PFSK-1 (cell line): Measurements from ENCODE around the gene PCDHB6. TPM values are rescaled to one million over a fixed set of nuclear protein-coding genes. Genes with fewer than 3 reads are reported as not detected.

Experiments
- FOXP2 ChIP-seq: optimal IDR thresholded peaks from 2 replicates; pipeline ENCODE3; 2011; ENCODE audit warnings: borderline replicate concordance, control low read depth, inconsistent platforms; ENCODE audit not compliant: insufficient read depth; ENCODE audit errors: extremely low read length, extremely low read depth
- POLR2AphosphoS5 ChIP-seq: IDR thresholded peaks from 2 replicates; pipeline ENCODE4 v1.6.1; 2012; ENCODE audit warnings: low read depth, mild to moderate bottlenecking, control low read depth, low read length, moderate library complexity
- REST ChIP-seq, 2 experiments: IDR thresholded peaks; 2 replicates each; pipeline versions ENCODE4 v1.6.1 to v1.8.0; 2011 to 2012; ENCODE audit warnings: low read depth in 2 of 2, low read length in 2 of 2, control low read depth in 1 of 2, inconsistent platforms in 1 of 2, mild to moderate bottlenecking in 1 of 2, moderate library complexity in 1 of 2; ENCODE audit not compliant: insufficient read depth in 1 of 2
- SIN3A ChIP-seq: IDR thresholded peaks from 2 replicates; pipeline ENCODE4 v1.6.1; 2012; ENCODE audit warnings: mild to moderate bottlenecking, low read length, moderate library complexity, borderline replicate concordance; ENCODE audit not compliant: insufficient read depth
- TAF1 ChIP-seq: IDR thresholded peaks from 2 replicates; pipeline ENCODE4 v1.6.1; 2012; ENCODE audit warnings: low read length, control low read depth, borderline replicate concordance; ENCODE audit not compliant: insufficient read depth
- polyA plus RNA-seq: library from polyadenylated mRNA; unstranded; fragments of >200 nt; gene quantifications from one replicate; pipeline ENCODE4 v1.2.1, GENCODE V29; 2012; ENCODE audit warnings: low read depth, missing spikeins; ENCODE audit not compliant: insufficient read length

Gene PCDHB6
- 0.10 TPM for polyA plus RNA-seq

DNA sequence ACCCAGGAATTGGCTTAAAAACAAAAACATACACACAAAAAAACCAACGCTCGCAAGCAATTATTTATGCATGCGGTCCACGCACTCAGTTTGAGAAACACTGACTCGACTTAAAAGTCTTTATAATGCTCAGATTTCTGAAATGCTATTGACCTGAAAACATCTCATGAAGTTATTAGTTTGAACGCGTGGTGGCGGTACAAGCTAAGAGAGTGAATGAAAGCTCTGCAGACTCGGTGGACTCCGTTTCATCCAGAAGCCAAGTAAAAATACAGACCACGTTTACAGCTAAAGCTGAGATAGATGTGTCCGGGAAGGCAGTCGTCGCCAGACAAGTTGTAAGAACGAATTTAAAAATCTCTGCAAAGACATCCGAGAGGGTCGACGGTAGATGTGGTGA lies at the start of gene PCDHB6:
PCDHB6 (plus strand) TSS at position 246 of the 400 bp plus-strand sequence. CDS start 201 bp downstream, outside the sequence.
- TF ChIP-seq REST (IDR thresholded peaks at IDR 0.05; ENCODE audit: insufficient read depth in 1 of 2, low read depth in 2 of 2, low read length in 2 of 2) (no peak), FOXP2 (no peak), TAF1 (no peak), POLR2AphosphoS5 (no peak), SIN3A (no peak)

DNA sequence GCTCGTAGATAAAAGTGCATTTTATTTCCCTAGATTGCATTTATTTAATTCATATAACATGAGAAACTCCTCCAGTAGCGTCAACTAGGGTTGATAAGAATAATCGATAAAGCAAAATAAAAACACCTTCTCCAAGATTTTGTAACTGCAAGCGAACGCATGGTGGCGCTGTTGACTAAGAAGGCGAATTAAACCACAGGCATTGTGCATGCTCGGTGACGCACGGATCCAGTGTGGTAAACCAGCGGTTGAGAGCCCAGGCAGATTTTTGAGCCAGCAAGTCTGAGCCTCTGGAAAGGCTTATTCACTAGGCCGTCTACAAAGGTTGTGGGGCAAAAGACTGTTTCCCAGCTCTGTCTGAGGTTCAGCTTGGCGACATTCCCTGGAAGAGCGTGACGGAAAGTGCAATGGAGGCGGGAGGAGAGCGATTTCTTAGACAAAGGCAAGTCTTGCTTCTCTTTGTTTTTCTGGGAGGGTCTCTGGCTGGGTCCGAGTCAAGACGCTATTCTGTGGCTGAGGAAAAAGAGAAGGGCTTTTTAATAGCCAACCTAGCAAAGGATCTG lies 49.5 kb upstream of the PCDHB6 start, which contains the start of gene PCDHB3:
PCDHB3 (plus strand) TSS at position 231 of the 563 bp plus-strand sequence; CDS start at position 408, 177 bp downstream.
- TF ChIP-seq REST (IDR thresholded peaks at IDR 0.05; ENCODE audit: insufficient read depth in 1 of 2, low read depth in 2 of 2, low read length in 2 of 2) (no peak), POLR2AphosphoS5 (no peak), SIN3A (no peak), FOXP2 (no peak), TAF1 (no peak)

DNA sequence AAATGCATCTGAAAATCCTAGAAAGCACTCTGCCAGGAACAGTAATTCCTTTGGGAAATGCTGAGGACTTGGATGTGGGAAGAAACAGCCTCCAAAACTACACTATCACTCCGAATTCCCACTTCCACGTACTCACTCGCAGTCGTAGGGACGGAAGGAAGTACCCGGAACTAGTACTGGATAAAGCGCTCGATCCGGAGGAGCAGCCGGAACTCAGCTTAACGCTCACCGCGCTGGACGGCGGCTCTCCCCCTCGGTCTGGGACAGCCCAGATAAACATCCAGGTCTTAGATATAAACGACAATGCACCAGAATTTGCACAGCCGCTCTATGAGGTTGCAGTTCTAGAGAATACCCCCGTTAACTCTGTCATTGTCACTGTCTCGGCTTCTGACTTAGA lies 48.8 kb upstream of the PCDHB6 start:
- TF ChIP-seq POLR2AphosphoS5 (no peak), REST (IDR thresholded peaks at IDR 0.05; ENCODE audit: insufficient read depth in 1 of 2, low read depth in 2 of 2, low read length in 2 of 2) (no peak), FOXP2 (no peak), SIN3A (no peak), TAF1 (no peak)

DNA sequence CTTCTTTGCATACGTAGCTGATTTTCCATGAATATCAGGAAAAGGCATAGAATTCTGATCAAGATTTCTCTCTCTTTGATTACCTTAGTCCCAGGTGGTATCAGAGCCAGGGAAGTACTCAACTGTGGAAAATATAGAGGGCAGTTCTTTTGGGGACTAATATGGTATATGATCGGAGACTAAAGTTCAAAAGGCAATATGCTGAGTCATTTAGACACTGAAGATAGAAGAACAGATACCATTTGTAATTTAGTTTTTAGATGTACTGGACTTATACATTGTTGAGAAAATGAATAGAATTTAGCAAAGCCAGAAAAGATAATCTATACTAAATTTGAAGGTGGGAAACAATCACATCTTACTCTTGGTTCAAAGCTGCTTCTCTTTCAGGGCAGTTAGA lies 44.5 kb upstream of the PCDHB6 start:
- TF ChIP-seq POLR2AphosphoS5 (no peak), SIN3A (no peak), REST (IDR thresholded peaks at IDR 0.05; ENCODE audit: insufficient read depth in 1 of 2, low read depth in 2 of 2, low read length in 2 of 2) (no peak), FOXP2 (no peak), TAF1 (no peak)
